ENCODE results near the gene COX5B.
"Not testable (repeated sequence)": the region's sequence is repeated elsewhere in the genome, so short reads cannot be mapped to it uniquely, and the experiment has no call there.

The COX5B gene

GRCh38 chr2:97654309-97654708, 8.4 kb downstream of the COX5B start:
- no peak for DNase-seq (ENCODE audit: low read depth)

GRCh38 chr2:97654791-97655190, 8.9 kb downstream of the COX5B start:
- DNase-seq (ENCODE audit: low read depth), result no peak

DNA sequence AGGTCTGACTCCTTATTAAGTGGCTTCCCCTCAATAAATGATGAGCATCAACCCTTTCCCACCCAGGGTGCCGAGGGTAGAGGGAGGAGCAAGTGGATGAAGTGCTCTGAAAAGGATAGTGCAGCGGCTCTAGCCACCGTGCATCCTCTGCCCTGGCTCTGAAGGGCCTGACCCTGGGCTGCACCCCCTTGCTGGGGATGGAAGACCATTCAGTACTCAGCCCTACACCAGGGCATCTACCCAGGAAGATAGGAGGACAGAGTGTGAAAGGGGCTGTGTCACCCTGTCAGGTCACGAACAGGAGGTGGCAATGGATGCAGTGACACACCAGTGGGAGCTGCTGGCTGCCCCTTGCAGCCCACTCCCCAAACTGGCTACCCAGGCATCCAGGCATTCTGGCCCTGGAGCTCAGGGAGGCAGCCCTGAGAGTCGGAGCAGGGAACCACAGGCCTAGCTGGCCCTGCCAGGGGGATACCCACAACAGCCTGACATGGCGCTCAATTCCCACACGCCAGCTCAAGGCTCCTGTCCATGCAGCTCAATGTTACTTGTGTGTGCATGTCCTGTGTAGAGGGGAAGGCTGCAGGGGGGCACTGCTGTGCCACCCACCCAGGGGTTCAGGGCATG, 10.4 kb downstream of the COX5B start:
- DNase-seq (ENCODE audit: low read depth), result no peak

GRCh38 chr2:97656905-97657587, 11.2 kb downstream of the COX5B start:
- DNase-seq (ENCODE audit: low read depth), result no peak

DNA sequence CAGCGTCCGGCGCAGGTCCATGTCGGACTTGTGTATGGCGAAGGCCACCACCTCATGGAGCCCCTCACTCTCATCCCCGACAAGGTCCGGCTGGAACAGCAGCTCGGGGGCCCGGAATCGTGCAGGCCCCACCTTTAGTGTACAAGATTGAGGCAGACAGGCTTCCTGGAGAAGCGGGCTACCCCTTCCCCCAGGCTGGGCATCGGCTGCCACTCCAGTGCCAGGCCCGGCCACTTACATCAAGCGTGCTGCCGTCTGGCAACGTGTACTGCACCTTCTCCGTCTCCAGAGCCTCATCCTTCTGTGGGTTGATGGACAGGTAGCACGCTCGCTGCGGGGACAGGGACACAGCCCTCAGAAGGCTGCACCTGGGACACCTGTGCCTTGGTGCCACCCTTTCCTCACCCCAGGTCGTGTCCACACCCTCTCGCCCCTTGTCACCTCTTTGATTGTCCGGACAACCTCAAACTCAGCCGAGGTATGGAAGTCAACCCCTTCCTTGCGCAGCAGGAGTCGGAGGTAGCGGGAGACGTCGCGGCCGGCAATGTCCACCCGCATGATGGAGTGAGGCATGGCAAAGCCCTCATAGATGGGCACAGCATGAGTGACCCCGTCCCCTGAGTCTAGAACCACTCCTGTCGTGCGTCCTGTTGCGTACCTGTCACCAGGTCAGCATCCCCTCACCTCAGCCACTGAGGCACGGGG, 12.3 kb downstream of the COX5B start:
- DNase-seq (ENCODE audit: low read depth), result no peak

- DNase-seq (ENCODE audit: low read depth), result no peak
These were observed 12.9 kb downstream of the COX5B start for GRCh38 chr2:97658691-97659157.

GRCh38 chr2:97659256-97660043, 13.6 kb downstream of the COX5B start:
- no peak for DNase-seq (ENCODE audit: low read depth)

- DNase-seq (ENCODE audit: low read depth), result no peak
These were observed 14.3 kb downstream of the COX5B start for GRCh38 chr2:97660044-97660774.

DNA sequence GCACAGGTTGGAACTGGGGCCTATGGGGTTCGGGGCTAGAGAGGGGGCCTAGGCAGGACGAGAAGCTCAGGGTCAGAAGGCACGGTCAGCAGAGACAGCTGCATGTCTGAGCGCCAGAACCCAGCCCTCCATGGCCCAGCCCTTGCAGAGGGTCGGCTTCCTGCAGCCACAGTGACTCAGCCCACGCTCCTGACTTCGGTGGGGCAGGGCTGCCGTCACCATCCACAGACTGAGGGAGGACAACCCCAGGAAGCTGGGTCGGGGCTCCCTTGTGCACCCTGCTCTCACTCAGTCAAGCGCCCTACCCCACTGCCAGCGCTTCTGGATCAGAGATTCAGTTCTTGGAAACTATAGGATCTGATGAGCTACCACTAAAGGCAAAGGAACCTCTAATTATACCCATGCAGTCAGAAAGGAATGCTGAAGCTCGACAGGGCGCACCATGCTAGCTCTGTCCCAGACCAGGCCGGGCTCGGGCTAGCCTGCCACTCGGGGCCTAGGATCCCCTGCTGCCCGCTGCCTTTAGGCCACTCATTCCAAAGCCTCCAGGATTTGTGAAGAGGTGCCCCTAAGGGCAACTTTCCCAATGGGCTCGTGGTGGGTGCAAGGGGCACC, 15.0 kb downstream of the COX5B start:
- DNase-seq (ENCODE audit: low read depth), result peak; percentile 37

DNA sequence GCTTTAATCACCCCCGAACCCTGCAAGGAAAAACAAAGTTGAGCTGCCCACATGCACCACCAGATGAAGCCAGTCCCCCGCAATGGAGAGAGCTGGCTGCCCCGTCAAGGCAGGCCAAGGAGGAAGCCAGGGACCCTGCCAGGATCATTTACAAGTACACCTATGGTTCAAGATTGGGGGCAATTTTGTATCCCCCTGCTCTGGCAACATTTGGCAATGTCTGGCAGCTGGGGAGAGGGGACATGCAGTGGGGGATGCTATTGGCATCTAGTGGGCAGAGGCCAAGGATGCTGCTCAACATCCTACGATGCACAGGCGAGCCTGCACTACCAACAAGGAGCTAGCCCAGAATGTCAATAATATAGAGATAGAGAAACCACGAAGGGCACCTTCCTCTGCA, 16.1 kb downstream of the COX5B start:
- no peak for DNase-seq (ENCODE audit: low read depth)

- no peak for DNase-seq (ENCODE audit: low read depth)
These were observed 16.6 kb downstream of the COX5B start for GRCh38 chr2:97662386-97662894.

DNA sequence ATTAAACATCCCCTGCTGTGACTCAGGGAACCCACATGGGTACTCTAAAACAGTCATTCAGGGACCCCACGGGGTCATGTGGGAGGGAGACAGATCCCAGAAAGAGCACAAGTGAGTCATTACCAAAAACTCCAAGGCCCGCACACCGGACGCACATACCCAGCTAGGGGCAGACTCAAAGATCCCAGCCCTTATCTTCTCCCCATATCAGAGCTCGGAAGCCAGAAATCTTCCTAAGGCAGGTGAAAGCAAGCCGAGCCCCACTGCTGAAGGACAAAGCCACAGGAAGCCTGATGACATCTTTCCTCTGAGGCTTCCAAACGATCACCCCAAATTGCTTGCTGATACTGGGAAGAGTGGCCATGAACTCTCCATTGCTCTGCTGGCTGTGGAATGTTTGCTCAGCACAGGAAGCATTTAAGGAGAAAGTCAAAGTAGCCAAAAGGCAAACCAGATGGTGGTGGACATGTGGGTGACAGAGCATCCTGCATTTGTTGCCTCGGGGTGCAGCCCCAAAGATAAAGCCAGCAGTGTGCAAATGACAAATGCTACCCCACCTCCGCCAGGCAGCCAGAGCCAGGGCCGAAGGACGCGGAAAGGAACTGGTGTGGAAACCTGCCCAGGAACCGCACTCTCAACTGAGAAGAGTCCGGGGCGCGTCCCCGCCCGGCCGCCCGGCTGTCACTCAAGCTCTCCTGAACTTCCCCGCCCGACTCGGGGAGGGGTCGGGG, 17.2 kb downstream of the COX5B start:
- peak; percentile 96 for DNase-seq (ENCODE audit: low read depth)

DNA sequence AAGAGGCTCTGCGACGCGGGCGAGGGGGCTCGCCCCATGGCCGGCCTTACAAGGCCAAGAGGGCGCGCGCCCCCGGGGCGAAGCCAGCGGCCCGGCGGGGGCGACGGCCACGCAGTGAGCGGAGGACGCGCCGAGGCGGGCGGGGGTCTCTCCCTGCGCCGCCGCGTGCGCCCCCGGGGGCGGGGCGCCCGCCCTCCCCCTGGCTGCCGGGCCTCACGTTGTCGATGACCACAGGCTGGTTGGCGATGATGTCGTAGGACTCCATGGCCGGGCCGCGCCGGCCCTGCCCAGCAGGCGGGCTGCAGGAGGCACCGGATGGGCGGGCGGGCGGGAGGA, 17.7 kb downstream of the COX5B start:
- DNase-seq (ENCODE audit: low read depth), result no peak

DNA sequence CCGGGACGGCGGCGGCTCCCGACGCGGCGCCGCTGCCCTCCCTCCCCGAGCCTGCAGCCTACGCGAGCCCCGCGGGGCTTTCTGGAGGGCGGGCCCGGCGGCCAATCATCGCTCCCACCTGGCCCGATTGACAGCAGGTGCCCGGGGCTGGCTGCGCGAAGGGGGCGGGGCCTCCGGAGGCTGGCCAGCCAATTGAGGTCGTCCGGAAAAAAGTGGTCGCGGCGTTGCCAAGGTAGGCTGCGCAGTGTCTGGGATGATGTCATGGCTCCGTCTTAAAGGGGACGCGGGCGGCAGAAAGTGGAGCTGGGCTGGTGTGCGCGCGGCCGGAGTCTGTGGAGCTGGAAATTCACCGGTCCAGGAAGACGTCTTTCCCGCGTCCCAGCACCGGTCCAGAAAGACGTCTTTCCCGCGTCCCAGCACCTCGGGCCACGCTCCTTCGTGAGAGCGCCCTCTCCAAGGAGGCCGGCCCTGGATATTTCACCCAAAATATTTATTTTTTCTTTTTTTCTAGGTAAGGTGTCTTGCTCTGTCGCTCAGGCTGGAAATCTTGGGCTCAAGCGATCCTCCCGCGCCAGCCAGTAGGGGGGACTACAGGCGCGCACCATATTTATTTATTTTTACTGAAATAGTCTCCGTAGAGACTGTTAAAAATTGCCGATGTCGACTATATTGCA, 18.2 kb downstream of the COX5B start, which contains the start of gene ACTR1B:
Gene ACTR1B (minus strand): TSS at position 83 of the 674 bp plus-strand sequence. CDS start 154 bp downstream, outside the sequence.
- peak; percentile 99 for DNase-seq (ENCODE audit: low read depth)

- DNase-seq (ENCODE audit: low read depth), result peak; percentile 51
These were observed 18.7 kb downstream of the COX5B start for GRCh38 chr2:97664636-97664970.

GRCh38 chr2:97669448-97669847, 23.6 kb downstream of the COX5B start, which contains the start of gene C2orf92:
Gene C2orf92 (plus strand): TSS chr2:97669713. CDS start chr2:97669789, 76 bp downstream.
- DNase-seq (ENCODE audit: low read depth), result no peak

GRCh38 chr2:97670471-97670870, 24.6 kb downstream of the COX5B start:
- no peak for DNase-seq (ENCODE audit: low read depth)

DNA sequence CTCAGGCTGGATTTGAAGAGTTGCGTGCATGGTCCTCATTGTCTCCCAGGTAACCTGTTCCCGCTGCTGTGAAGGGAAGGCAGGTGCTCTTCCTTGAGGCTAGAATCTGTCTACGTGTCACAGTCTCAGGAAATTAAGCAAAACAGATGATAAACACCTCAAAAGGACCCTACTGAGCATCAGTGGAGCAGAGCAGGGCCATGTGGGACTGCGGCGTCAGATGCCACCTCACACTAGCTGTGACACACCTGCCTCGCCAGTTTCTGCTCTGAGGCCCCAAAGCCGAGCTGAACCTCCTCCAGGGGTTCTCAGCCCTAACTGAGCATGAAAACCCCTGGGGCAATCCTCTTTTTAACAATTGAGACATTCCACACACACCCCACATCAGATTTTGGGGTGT, 25.7 kb downstream of the COX5B start:
- no peak for DNase-seq (ENCODE audit: low read depth)

GRCh38 chr2:97672606-97673140, 26.8 kb downstream of the COX5B start:
- DNase-seq (ENCODE audit: low read depth), result not testable (repeated sequence)
